ENCODE data around the gene LIMD2.
"Not testable (repeated sequence)": the region's sequence is repeated elsewhere in the genome, so short reads cannot be mapped to it uniquely, and the experiment has no call there.

LIMD2 gene

GRCh38 chr17:63699638-63700527 lies at the start of gene LIMD2:
TSS of gene LIMD2 (minus strand) at chr17:63700125. CDS start at chr17:63699298, 827 bp downstream.
- DNase-seq, result peak in 1 of 2 experiments; percentile 35

GRCh38 chr17:63741408-63742173 lies 41.7 kb upstream of the LIMD2 start, which contains the start of gene STRADA:
TSS of gene STRADA (minus strand) at chr17:63741799. CDS start at chr17:63728369, 13,430 bp downstream.
- DNase-seq, result peak; percentile 95 to 97

- DNase-seq, result no peak
Measured at GRCh38 chr17:63741143-63741407, 41.1 kb upstream of the LIMD2 start.

- DNase-seq, result no peak
Measured at GRCh38 chr17:63740464-63741142, 40.7 kb upstream of the LIMD2 start.

- no peak for DNase-seq
Measured at GRCh38 chr17:63735691-63736090, 35.8 kb upstream of the LIMD2 start.

GRCh38 chr17:63722403-63722802 lies 22.5 kb upstream of the LIMD2 start:
- no peak for DNase-seq

- not testable (repeated sequence) for DNase-seq
Measured at GRCh38 chr17:63720194-63720593, 20.3 kb upstream of the LIMD2 start.

- no peak for DNase-seq
Measured at GRCh38 chr17:63718988-63719387, 19.1 kb upstream of the LIMD2 start.

- no peak for DNase-seq
Measured at GRCh38 chr17:63716426-63716825, 16.5 kb upstream of the LIMD2 start.

- no peak for DNase-seq
Measured at GRCh38 chr17:63714550-63715277, 14.8 kb upstream of the LIMD2 start.

- DNase-seq, result no peak
Measured at GRCh38 chr17:63709110-63709509, 9.2 kb upstream of the LIMD2 start.

- DNase-seq, result no peak
Measured at GRCh38 chr17:63707151-63707550, 7.2 kb upstream of the LIMD2 start.

- no peak for DNase-seq
Measured at GRCh38 chr17:63706336-63707082, 6.6 kb upstream of the LIMD2 start.

GRCh38 chr17:63705657-63706056 lies 5.7 kb upstream of the LIMD2 start:
- no peak for DNase-seq

- no peak for DNase-seq
Measured at GRCh38 chr17:63704836-63705235, 4.9 kb upstream of the LIMD2 start.

- no peak for DNase-seq
Measured at GRCh38 chr17:63704259-63704576, 4.3 kb upstream of the LIMD2 start.

- no peak for DNase-seq
Measured at GRCh38 chr17:63703556-63704258, 3.8 kb upstream of the LIMD2 start.

GRCh38 chr17:63703029-63703428 lies 3.1 kb upstream of the LIMD2 start:
- DNase-seq, result no peak

- DNase-seq, result no peak
Measured at GRCh38 chr17:63702721-63703015, 2.7 kb upstream of the LIMD2 start.

- DNase-seq, result no peak
Measured at GRCh38 chr17:63701868-63702720, 2.2 kb upstream of the LIMD2 start.

- no peak for DNase-seq
Measured at GRCh38 chr17:63701456-63701820, 1.5 kb upstream of the LIMD2 start.
